HCT116 (cell line): ENCODE measurements around the gene HTRA3. TPM values are rescaled to one million over a fixed set of nuclear protein-coding genes. Genes with fewer than 3 reads are reported as not detected.

Source experiments
- ATAC-seq: fragments of 200-7000 bp; cut with Tn5 transposase; 2 replicates; pipeline ENCODE4 v1.9.1; 2020; ENCODE audit warnings: mild to moderate bottlenecking, moderate library complexity
- BruUV-seq: library from RNA; stranded (reverse); fragments of 400-500 nt; replicated peaks from 2 replicates; lab custom pipeline; 2021; lab: Mats Ljungman, UMichigan
- CTCF ChIA-PET: fragments of 300-600 bp; sonication (Branson Sonifier 250); formaldehyde crosslinking; loops from one replicate; lab custom pipeline; 2021; ENCODE audit warnings: antibody characterized with exemption; lab: Charles Lee
- POLR2A ChIA-PET: fragments of 300-600, 350-600 bp; sonication (Branson Sonifier 250); formaldehyde crosslinking; loops from one replicate; lab custom pipeline; 2021; ENCODE audit warnings: antibody characterized with exemption; lab: Charles Lee
- RAD21 ChIA-PET, 2 experiments: fragments of 300-600 bp; sonication (Branson Sonifier 250); formaldehyde crosslinking; loops; one replicate each; lab custom pipeline; 2023; ENCODE audit warnings: low total read pairs in 2 of 2; ENCODE audit not compliant: uncharacterized antibody in 2 of 2, unreplicated experiment in 2 of 2, low non-redundant PET in 1 of 2; lab: Charles Lee
- DNase-seq: peaks from one replicate; pipeline ENCODE4 v3.0.0-alpha.2; 2010; ENCODE audit warnings: low read depth, low spot score
- H2AFZ ChIP-seq: fragments of 200-600 bp; shearing (Covaris generic), sonication (generic); 2 replicates; pipeline ENCODE4 v1.6.1; 2017; ENCODE audit warnings: low read depth, mixed run types, mixed read lengths, antibody characterized with exemption, low read length; ENCODE audit not compliant: poor library complexity, severe bottlenecking
- H3K27ac ChIP-seq: 2 replicates; pipeline ENCODE4 v1.5.1; 2012; ENCODE audit warnings: low read depth, low read length
- H3K27me3 ChIP-seq: fragments of 200-600 bp; sonication (generic); 2 replicates; pipeline ENCODE4 v1.6.1; 2016; ENCODE audit warnings: mixed run types, low read length, mixed read lengths; ENCODE audit not compliant: insufficient read depth
- H3K36me3 ChIP-seq, 2 experiments: fragments of 200-500 bp in 1 of 2; fragments of 200-600 bp in 1 of 2; sonication (Bioruptor generic) in 1 of 2; sonication (generic) in 1 of 2; 2 replicates each; pipeline versions ENCODE4 v1.5.1 to v1.6.1; 2014 to 2016; ENCODE audit warnings: low read length in 2 of 2, inconsistent platforms in 1 of 2, mixed read lengths in 1 of 2, mixed run types in 1 of 2; ENCODE audit not compliant: insufficient read depth in 2 of 2, control insufficient read depth in 1 of 2
- H3K4me1 ChIP-seq, 2 experiments: fragments of 200-600 bp in 1 of 2; sonication (generic) in 1 of 2; 2 replicates each; pipeline versions ENCODE4 v1.5.1 to v1.6.1; 2012 to 2017; ENCODE audit warnings: low read length in 2 of 2, inconsistent platforms in 1 of 2, mild to moderate bottlenecking in 1 of 2, mixed read lengths in 1 of 2, mixed run types in 1 of 2, moderate library complexity in 1 of 2; ENCODE audit not compliant: insufficient read depth in 2 of 2, control insufficient read depth in 1 of 2
- H3K4me2 ChIP-seq: fragments of 200-600 bp; sonication (generic); 2 replicates; pipeline ENCODE4 v1.6.1; 2017; ENCODE audit warnings: mixed run types, low read length, mixed read lengths
- H3K4me3 ChIP-seq, 2 experiments: fragments of 200-600 bp in 1 of 2; sonication (generic) in 1 of 2; replicated peaks in 1 of 2; 2 replicates each; pipeline ENCODE4 v1.5.1; 2011 to 2016; ENCODE audit warnings: low read length in 2 of 2, control low read depth in 1 of 2, low read depth in 1 of 2, mild to moderate bottlenecking in 1 of 2, mixed read lengths in 1 of 2, mixed run types in 1 of 2
- H3K79me2 ChIP-seq: fragments of 200-600 bp; sonication (generic); 2 replicates; pipeline ENCODE4 v1.6.1; 2017; ENCODE audit warnings: mild to moderate bottlenecking, mixed run types, low read length, moderate library complexity, mixed read lengths; ENCODE audit not compliant: insufficient read depth
- H3K9ac ChIP-seq: fragments of 200-600 bp; sonication (generic); 2 replicates; pipeline ENCODE4 v1.6.1; 2016; ENCODE audit warnings: low read length, mixed read lengths
- H3K9me2 ChIP-seq: fragments of 200-600 bp; sonication (generic), shearing (Covaris generic); 2 replicates; pipeline ENCODE4 v1.6.1; 2017; ENCODE audit warnings: mixed run types, mild to moderate bottlenecking, moderate library complexity; ENCODE audit not compliant: insufficient read depth
- H3K9me3 ChIP-seq, 2 experiments: fragments of 200-500 bp in 1 of 2; fragments of 200-600 bp in 1 of 2; sonication (Bioruptor generic) in 1 of 2; sonication (generic) in 1 of 2; 2 replicates each; pipeline ENCODE4 v1.6.1; 2014 to 2017; ENCODE audit warnings: low read length in 2 of 2, mixed read lengths in 2 of 2, inconsistent platforms in 1 of 2, low read depth in 1 of 2, mild to moderate bottlenecking in 1 of 2, mixed run types in 1 of 2, moderate library complexity in 1 of 2; ENCODE audit not compliant: control insufficient read depth in 1 of 2, insufficient read depth in 1 of 2
- H4K20me1 ChIP-seq: fragments of 200-600 bp; sonication (generic), shearing (Covaris generic); 2 replicates; pipeline ENCODE4 v1.6.1; 2017; ENCODE audit warnings: mixed run types, mild to moderate bottlenecking, moderate library complexity; ENCODE audit not compliant: insufficient read depth
- CBX3 ChIP-seq: IDR thresholded peaks from 2 replicates; pipeline ENCODE4 v1.6.1; 2012; ENCODE audit warnings: low read depth
- EGR1 ChIP-seq: IDR thresholded peaks from 2 replicates; pipeline ENCODE4 v1.6.1; 2012; ENCODE audit warnings: low read depth
- ELF1 ChIP-seq: IDR thresholded peaks from 2 replicates; pipeline ENCODE4 v1.6.1; 2012; ENCODE audit warnings: low read depth, borderline replicate concordance
- RAD21 ChIP-seq: IDR thresholded peaks from 2 replicates; pipeline ENCODE4 v1.6.1; 2012; ENCODE audit warnings: low read depth, mild to moderate bottlenecking
- SIN3A ChIP-seq: IDR thresholded peaks from 2 replicates; pipeline ENCODE4 v1.6.1; 2012; ENCODE audit warnings: low read depth
- SP1 ChIP-seq: IDR thresholded peaks from 2 replicates; pipeline ENCODE4 v1.6.1; 2012; ENCODE audit warnings: low read depth
- YY1 ChIP-seq: IDR thresholded peaks from 2 replicates; pipeline ENCODE4 v1.6.1; 2011; ENCODE audit warnings: low read length, low read depth, moderate library complexity, mild to moderate bottlenecking; ENCODE audit not compliant: insufficient replicate concordance; ENCODE audit errors: extremely low read depth
- ZNF274 ChIP-seq: fragments of 200-500 bp; sonication (Bioruptor generic); IDR thresholded peaks from 2 replicates; pipeline ENCODE4 v1.6.1; 2014; ENCODE audit warnings: mild to moderate bottlenecking, low read depth, low read length, inconsistent platforms
- intact Hi-C: fragments of 100-400 bp; cut with micrococcal nuclease; formaldehyde crosslinking; loops from 2 replicates; pipeline ENCODE4 v1.10.0; 2022
- total RNA-seq: library from RNA; stranded (reverse); gene quantifications from one replicate; pipeline ENCODE4 v1.2.1, GENCODE V29; 2021; ENCODE audit not compliant: unreplicated experiment
- TF ChIP-seq, protein P1 (sequence below): IDR thresholded peaks from 2 replicates; pipeline ENCODE4 v1.6.1; 2011; ENCODE audit warnings: mild to moderate bottlenecking, low read length, moderate library complexity; ENCODE audit not compliant: insufficient replicate concordance; ENCODE audit errors: extremely low read depth
- TF ChIP-seq, protein P2 (sequence below): IDR thresholded peaks from 2 replicates; pipeline ENCODE4 v1.6.1; 2012
- TF ChIP-seq, protein P3 (sequence below): IDR thresholded peaks from 2 replicates; pipeline ENCODE4 v1.6.1; 2012; ENCODE audit warnings: low read depth

Gene HTRA3
- total RNA-seq, 1 experiment from 2014 or later = not detected

DNA sequence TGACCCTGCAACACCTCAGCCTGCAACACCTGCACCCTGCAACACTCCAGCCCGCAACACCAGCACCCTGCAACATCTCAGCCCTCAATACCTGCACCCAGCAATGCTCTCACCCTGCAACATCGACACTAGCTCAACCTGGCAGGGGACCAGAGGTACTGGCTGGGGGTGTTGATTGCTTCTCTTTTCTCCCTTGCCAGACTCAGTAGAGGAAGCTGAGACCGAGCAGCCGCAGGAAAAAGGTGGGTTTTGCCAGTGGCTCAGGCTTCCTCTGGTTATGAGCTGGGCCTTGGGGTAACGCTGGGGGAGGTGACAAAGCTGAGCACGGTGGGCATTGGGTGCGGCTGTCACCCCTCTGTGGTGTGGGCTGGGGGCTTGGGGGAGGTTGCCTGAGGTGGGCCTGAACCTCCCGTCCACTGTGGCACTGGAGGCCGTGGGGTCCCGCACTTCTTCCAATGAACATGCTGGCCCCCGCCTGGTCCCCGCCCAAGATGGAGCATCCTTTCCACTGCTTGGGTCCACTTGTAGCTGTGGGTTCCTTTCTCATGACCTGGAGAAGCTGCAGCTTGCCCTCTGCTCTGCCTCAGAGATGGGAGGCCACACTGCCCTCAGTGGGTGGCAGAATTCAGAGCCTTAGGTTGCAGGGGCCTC is 44.5 kb upstream of the HTRA3 start:
- no TSS peak for BruUV-seq
- Histone ChIP-seq H3K27me3 (no peaks in the 10 kb centered on the region), H3K9me2 (no peaks in the 10 kb centered on the region), H3K4me2 (no peak overlapping the region), H3K4me1 (peaks cover 10 to 12% of the 10 kb centered on the region in 2 experiments), H3K27ac (no peak overlapping the region), H3K79me2 (no peaks in the 10 kb centered on the region), H2AFZ (no peak overlapping the region), H3K36me3 (no peaks in the 10 kb centered on the region), H3K9me3 (no peaks in the 10 kb centered on the region), H3K4me3 (no peak overlapping the region), H4K20me1 (no peaks in the 10 kb centered on the region), H3K9ac (no peak overlapping the region)
- ChIA-PET RAD21 (no interaction called here), POLR2A (no interaction called here), CTCF (interaction anchor here (1.0 kb wide), 1 partner anchor 48 kb away, joined by 3 read pairs; no protein-coding TSS in a partner anchor)
- DNase-seq (no peak), ATAC-seq (no peak)
- TF ChIP-seq, protein P1, sequence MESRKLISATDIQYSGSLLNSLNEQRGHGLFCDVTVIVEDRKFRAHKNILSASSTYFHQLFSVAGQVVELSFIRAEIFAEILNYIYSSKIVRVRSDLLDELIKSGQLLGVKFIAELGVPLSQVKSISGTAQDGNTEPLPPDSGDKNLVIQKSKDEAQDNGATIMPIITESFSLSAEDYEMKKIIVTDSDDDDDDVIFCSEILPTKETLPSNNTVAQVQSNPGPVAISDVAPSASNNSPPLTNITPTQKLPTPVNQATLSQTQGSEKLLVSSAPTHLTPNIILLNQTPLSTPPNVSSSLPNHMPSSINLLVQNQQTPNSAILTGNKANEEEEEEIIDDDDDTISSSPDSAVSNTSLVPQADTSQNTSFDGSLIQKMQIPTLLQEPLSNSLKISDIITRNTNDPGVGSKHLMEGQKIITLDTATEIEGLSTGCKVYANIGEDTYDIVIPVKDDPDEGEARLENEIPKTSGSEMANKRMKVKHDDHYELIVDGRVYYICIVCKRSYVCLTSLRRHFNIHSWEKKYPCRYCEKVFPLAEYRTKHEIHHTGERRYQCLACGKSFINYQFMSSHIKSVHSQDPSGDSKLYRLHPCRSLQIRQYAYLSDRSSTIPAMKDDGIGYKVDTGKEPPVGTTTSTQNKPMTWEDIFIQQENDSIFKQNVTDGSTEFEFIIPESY = no peak
- no peak for TF ChIP-seq EGR1
- no peak for TF ChIP-seq ZNF274
- TF ChIP-seq, protein P2, sequence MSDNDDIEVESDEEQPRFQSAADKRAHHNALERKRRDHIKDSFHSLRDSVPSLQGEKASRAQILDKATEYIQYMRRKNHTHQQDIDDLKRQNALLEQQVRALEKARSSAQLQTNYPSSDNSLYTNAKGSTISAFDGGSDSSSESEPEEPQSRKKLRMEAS = no peak
- no peak for TF ChIP-seq RAD21
- TF ChIP-seq, protein P3, sequence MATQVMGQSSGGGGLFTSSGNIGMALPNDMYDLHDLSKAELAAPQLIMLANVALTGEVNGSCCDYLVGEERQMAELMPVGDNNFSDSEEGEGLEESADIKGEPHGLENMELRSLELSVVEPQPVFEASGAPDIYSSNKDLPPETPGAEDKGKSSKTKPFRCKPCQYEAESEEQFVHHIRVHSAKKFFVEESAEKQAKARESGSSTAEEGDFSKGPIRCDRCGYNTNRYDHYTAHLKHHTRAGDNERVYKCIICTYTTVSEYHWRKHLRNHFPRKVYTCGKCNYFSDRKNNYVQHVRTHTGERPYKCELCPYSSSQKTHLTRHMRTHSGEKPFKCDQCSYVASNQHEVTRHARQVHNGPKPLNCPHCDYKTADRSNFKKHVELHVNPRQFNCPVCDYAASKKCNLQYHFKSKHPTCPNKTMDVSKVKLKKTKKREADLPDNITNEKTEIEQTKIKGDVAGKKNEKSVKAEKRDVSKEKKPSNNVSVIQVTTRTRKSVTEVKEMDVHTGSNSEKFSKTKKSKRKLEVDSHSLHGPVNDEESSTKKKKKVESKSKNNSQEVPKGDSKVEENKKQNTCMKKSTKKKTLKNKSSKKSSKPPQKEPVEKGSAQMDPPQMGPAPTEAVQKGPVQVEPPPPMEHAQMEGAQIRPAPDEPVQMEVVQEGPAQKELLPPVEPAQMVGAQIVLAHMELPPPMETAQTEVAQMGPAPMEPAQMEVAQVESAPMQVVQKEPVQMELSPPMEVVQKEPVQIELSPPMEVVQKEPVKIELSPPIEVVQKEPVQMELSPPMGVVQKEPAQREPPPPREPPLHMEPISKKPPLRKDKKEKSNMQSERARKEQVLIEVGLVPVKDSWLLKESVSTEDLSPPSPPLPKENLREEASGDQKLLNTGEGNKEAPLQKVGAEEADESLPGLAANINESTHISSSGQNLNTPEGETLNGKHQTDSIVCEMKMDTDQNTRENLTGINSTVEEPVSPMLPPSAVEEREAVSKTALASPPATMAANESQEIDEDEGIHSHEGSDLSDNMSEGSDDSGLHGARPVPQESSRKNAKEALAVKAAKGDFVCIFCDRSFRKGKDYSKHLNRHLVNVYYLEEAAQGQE = no peak
- no peak for TF ChIP-seq CBX3
- TF ChIP-seq SIN3A = no peak
- TF ChIP-seq YY1 = no peak
- TF ChIP-seq SP1 = no peak
- no peak for TF ChIP-seq ELF1
- intact Hi-C loops = no loop called here
